Left ventricle myocardium inferior (tissue), 1 donor: Measurements from ENCODE around the gene ZNRF1. TPM values are rescaled to one million over a fixed set of nuclear protein-coding genes. Genes with fewer than 3 reads are reported as not detected.
"Not testable (repeated sequence)": the region's sequence is repeated elsewhere in the genome, so short reads cannot be mapped to it uniquely, and the experiment has no call there.

Source experiments
- DNase-seq: peaks from one replicate; pipeline ENCODE4 v3.0.0-alpha.2; 2020
- H3K27ac ChIP-seq: fragments of 200-600 bp; replicated peaks from 2 replicates; pipeline ENCODE4 v1.8.0; 2021
- H3K27me3 ChIP-seq: fragments of 200-600 bp; 2 replicates; pipeline ENCODE4 v1.8.0; 2021; ENCODE audit warnings: low read depth
- H3K36me3 ChIP-seq: fragments of 200-600 bp; 2 replicates; pipeline ENCODE4 v1.8.0; 2021
- H3K4me1 ChIP-seq: fragments of 200-600 bp; 2 replicates; pipeline ENCODE4 v1.8.0; 2021
- H3K4me3 ChIP-seq: fragments of 200-600 bp; 2 replicates; pipeline ENCODE4 v1.8.0; 2021; ENCODE audit warnings: mild to moderate bottlenecking, moderate library complexity
- H3K9me3 ChIP-seq: fragments of 200-600 bp; replicated peaks from 2 replicates; pipeline ENCODE4 v1.8.0; 2021
- CTCF ChIP-seq: fragments of 200-600 bp; IDR thresholded peaks from 2 replicates; pipeline ENCODE4 v1.8.0; 2021; ENCODE audit warnings: antibody characterized with exemption, mild to moderate bottlenecking, borderline replicate concordance
- intact Hi-C: fragments of 100-400 bp; cut with micrococcal nuclease; formaldehyde crosslinking; loops from one replicate; pipeline ENCODE4 v1.11.0; 2022
- total RNA-seq: library from RNA; stranded (reverse); fragmentation: NEBNext Ultra II Directional; extraction: Animal tissue kit (Norgen Biotek cat#: 25700); gene quantifications from one replicate; pipeline ENCODE4 v1.2.1, GENCODE V29; 2021
- donor health status: DM: no; HTN: yes; CAD: no; lungs with severe emphysema.

The ZNRF1 gene
- total RNA-seq, 1 donor from 2014 or later: 22.3 TPM

- no peak for TF ChIP-seq CTCF
- peaks cover 7% of the 10 kb centered on the region for H3K36me3 ChIP-seq
- no peak for DNase-seq
- no peak overlapping the region for H3K27ac ChIP-seq
- H3K4me1 ChIP-seq: peaks cover 57% of the 10 kb centered on the region
- intact Hi-C loops: no loop called here
- no peak overlapping the region for H3K4me3 ChIP-seq
- H3K9me3 ChIP-seq: peaks cover 13% of the 10 kb centered on the region
- no peaks in the 10 kb centered on the region for H3K27me3 ChIP-seq
Observed at GRCh38 chr16:75023009-75023408, 24.2 kb downstream of the ZNRF1 start.

GRCh38 chr16:75024182-75024581 is 25.4 kb downstream of the ZNRF1 start:
- no peak for TF ChIP-seq CTCF
- Histone ChIP-seq H3K36me3 (peaks cover 7% of the 10 kb centered on the region), H3K4me1 (peaks cover 57% of the 10 kb centered on the region), H3K27ac (no peak overlapping the region), H3K4me3 (no peak overlapping the region), H3K9me3 (peaks cover 13% of the 10 kb centered on the region), H3K27me3 (no peaks in the 10 kb centered on the region)
- intact Hi-C loops: no loop called here
- DNase-seq: no peak

GRCh38 chr16:75024594-75024993 is 25.8 kb downstream of the ZNRF1 start:
- Histone ChIP-seq H3K27ac (no peak overlapping the region), H3K36me3 (peaks cover 7% of the 10 kb centered on the region), H3K9me3 (peaks cover 13% of the 10 kb centered on the region), H3K4me1 (peaks cover 54% of the 10 kb centered on the region), H3K27me3 (no peaks in the 10 kb centered on the region), H3K4me3 (no peak overlapping the region)
- intact Hi-C loops: no loop called here
- TF ChIP-seq CTCF: no peak
- no peak for DNase-seq

GRCh38 chr16:75025761-75026160 is 26.9 kb downstream of the ZNRF1 start:
- DNase-seq: no peak
- H3K4me1 ChIP-seq: peaks cover 54% of the 10 kb centered on the region
- TF ChIP-seq CTCF: no peak
- H3K27ac ChIP-seq: peak overlapping the region; percentile 72
- H3K9me3 ChIP-seq: peaks cover 16% of the 10 kb centered on the region
- H3K36me3 ChIP-seq: peaks cover 7% of the 10 kb centered on the region
- H3K27me3 ChIP-seq: no peaks in the 10 kb centered on the region
- intact Hi-C loops: no loop called here
- H3K4me3 ChIP-seq: no peak overlapping the region

- peaks cover 54% of the 10 kb centered on the region for H3K4me1 ChIP-seq
- peaks cover 10% of the 10 kb centered on the region for H3K9me3 ChIP-seq
- H3K36me3 ChIP-seq, H3K27me3 ChIP-seq, DNase-seq, H3K4me3 ChIP-seq, intact Hi-C loops: not testable (repeated sequence)
- H3K27ac ChIP-seq: peak overlapping the region; percentile 72
Observed at GRCh38 chr16:75026239-75026891, 27.5 kb downstream of the ZNRF1 start.

GRCh38 chr16:75026892-75027391 is 28.1 kb downstream of the ZNRF1 start:
- Histone ChIP-seq H3K4me3 (no peak overlapping the region), H3K9me3 (peaks cover 5% of the 10 kb centered on the region), H3K27ac (peak overlapping the region; percentile 72), H3K36me3 (no peaks in the 10 kb centered on the region), H3K27me3 (no peaks in the 10 kb centered on the region), H3K4me1 (peaks cover 54% of the 10 kb centered on the region)
- intact Hi-C loops: no loop called here
- no peak for TF ChIP-seq CTCF
- DNase-seq: no peak
